CD4-positive, alpha-beta T cell treated with Interferon alpha-2 for 1 hour (primary cell): ENCODE results near the gene ZNF865.
"Not testable (repeated sequence)": the region's sequence is repeated elsewhere in the genome, so short reads cannot be mapped to it uniquely, and the experiment has no call there.

Source experiments
- DNase-seq, 2 donors: peaks; one replicate each; pipeline ENCODE4 v3.0.0-alpha.2; 2020 to 2022

Gene ZNF865

DNA sequence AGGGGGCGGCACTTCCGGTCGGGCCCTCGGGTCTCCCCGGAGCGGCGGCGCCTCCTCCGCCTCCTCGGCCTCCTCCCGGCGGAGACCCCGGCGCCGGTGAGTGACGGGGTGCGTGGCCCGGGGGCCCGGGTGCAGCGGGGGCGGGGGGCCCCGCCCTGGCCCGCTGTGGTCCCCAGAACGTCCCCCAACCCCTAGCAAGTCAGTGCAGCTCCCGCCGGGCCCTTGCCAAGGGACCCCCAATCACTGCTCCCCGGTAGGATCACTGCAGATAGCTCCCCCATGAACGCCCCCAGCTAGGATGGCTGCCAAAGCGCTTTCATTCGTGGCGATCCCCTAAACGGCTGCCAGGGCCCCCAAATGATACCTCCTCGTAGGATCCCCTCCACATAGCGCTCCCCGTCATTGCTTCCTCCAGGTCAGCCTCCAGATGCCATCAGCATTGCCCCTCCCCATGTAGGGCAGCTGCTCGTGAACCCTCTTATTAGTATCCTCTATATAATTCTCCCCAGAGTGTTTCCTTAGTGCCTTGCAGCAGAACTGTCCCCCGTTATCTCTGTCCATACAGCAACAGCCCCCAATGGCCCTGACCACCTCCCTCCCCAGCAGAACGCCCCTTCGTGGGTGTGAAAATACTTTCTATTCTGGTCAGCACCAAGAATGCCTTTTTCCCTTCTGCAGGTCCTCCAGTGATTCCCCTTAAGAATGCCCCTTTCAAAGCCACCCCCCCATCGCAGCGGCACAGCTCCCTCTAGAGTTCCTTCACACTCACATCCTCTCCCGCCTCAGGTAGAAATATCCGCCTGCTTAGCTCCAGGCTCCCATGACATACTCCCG, at the start of gene ZNF865:
Gene ZNF865, plus strand, starts transcription at position 11 of the 834 bp plus-strand sequence. CDS start 7,972 bp downstream, outside the sequence.
- DNase-seq, result peak; percentile 68 to 75

DNA sequence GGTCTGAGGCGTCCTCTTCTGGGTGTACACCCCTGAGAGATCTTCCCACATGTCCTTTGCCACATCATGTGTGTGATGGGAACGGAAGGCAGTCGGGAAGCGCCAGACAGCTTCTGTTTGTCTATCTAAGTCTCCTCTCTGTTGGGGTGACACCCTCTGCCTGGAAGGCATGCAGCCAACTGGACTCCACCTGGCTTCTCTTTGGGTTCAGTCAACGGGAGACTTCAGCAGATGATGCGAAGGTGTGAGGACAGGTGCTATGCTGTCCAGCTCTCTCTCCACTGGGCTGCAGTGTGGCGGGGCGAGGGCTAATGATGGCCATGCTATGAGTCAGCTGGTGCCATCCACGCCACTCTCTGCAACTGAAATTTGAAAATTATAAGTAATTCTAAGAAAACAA, 45.8 kb upstream of the ZNF865 start:
- no peak for DNase-seq

GRCh38 chr19:55563261-55563690, 42.2 kb upstream of the ZNF865 start:
- DNase-seq, result no peak

DNA sequence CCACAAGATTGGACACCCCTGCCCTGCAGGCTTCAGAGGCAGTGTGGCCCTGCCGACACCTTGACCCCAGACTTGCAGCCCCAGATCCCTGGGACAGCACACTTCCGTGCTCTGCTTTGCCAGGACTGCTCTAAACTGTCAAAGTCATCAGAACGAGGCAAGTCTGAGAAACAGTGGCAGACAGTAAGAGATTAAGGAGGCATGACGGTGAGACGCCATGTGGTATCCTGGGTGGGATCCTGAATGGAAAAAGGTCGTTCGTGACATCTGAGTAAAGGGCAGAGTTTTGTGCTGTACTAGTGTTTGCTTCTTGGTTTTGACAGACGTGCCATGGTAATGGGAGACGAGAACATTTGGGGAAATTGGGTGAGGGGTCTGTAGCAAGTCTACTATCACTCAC, 38.6 kb upstream of the ZNF865 start:
- DNase-seq, result no peak

DNA sequence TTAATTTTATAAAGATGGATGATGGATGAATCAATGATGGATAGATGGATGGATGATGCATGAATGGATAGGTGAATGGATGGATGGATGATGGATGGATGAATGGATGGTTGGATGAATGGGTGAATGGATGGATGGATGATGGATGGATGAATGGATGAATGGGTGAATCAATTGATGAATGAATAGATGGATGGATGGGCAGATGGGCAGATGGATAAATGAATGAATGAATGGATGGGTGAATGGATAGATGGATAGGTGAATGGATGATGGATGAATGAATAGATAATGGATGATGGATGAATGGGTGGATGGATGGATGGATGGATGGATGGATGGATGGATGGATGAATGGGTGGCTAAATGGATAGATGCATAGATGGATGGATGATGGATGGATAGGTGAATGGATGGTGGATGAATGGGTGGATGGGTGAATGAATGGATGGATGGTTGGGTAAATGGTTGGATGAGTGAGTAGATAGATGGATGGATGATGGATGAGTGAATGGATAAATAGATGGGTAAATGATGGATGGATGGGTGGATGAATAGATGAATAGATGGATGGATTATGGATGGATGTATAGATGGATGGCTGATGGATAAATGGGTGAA, 37.6 kb upstream of the ZNF865 start:
- no peak for DNase-seq

GRCh38 chr19:55569477-55569876, 36.0 kb upstream of the ZNF865 start:
- DNase-seq, result not testable (repeated sequence)

DNA sequence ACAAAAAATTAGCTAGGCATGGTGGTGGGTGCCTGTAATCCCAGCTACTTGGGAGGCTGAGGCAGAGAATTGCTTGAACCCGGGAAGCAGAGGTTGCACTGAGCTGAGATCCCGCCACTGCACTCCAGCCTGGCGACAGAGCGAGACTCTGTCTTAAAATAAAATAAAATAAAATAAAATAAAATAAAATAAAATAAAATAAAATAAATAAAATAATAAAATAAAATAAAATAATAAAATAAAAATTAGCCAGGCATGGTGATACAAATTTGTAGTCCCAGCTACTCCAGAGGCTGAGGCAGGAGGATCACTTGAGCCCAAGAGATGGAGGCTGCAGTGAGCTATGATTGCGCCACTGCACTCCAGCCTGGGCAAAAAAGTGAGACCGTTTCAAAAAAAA, 31.5 kb upstream of the ZNF865 start:
- not testable (repeated sequence) for DNase-seq

DNA sequence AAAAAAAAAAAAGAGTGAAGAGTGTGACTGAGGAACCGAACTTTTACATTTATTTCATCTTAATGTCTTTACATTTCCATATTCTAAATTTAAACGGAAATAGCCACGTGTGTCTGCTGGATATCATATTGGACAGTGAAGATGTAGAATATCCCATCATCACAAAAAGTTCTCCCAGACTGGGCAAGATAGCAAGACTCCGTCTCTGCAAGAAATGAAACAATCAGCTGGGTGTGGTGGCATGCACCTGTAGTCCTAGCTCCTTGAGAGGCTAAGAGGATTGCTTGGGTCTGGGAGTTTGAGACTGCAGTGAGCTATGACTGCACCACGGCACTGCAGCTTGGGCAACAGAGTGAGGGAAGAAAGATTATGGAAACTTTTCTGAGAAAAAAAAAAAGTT, 28.7 kb upstream of the ZNF865 start:
- no peak for DNase-seq

DNA sequence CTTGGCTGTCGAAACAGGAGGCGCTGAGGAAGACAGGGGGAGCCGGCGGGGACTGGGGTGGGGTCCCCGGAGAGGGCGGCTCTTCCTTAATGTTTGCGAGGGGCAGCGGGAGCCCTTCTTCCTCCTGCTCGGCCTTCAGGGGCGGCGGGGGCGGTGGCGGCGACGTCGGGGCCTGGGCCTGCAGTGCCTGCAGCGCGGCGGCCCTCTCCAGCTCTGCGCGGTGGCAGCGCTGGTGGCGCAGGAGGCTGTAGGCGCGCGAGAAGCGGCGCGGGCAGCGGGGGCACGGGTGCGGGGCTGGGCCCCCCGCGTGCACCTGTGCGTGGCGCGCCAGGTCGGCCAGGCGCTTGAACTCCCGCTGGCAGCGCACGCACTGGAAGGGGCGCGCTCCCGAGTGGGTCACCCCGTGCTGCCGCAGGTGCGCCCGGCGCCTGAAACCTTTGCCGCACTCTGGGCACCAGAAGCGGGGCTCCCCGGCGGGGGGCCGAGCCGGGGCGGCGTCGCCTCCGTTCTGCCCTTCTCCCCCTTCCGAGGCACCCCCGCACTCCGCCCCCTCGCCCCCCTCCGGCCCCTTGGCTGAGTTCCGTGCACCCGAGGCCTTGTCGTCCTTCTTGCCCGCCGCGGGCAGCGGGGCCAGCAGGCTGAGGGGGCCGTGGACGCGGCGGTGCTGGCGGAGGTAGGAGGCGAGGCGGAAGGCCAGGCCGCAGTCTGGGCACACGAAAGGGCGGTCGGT, 27.3 kb upstream of the ZNF865 start:
- no peak for DNase-seq

- no peak for DNase-seq
These were observed 26.4 kb upstream of the ZNF865 start for GRCh38 chr19:55578761-55579747.

DNA sequence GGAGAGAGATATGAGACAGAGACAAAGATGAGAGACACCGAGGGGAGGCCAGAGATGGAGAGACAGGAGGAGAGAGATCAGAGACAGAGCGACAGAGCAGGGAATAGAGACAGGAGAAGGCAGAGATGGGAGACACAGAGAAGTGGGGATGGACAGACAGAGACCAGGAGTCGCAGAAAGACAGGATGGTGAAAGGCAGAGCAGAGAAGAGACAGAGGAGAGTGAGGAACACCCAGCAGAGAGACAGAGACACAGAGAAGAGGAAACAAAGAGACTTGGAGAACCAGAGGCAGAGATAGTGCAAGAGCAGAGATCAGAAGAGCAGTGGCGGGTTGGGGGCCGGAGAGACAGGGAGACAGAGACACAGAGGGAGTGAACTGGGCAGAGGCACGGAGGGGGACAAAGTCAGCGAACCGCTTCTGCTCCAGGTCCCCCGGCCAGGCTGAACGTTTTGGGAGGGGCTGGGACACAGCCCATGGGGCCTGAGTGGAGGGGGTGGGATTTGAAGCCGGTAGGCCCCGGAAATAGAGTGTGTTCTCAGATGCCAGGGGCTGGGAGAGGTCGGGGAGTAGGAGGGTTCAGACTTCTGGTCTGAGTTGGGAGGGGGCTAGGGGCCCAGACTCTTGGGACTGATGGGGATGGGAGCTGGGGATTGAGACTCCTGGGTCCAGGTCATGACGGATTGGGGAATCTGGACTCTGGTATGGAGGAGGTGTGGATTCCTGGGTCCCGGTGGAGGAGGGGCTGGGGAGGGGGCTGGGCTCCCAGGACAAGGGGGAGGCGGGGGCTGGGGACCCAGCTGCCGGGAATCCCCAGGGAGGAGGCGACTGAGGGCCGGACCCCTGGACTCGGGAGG, 25.5 kb upstream of the ZNF865 start:
- no peak for DNase-seq

DNA sequence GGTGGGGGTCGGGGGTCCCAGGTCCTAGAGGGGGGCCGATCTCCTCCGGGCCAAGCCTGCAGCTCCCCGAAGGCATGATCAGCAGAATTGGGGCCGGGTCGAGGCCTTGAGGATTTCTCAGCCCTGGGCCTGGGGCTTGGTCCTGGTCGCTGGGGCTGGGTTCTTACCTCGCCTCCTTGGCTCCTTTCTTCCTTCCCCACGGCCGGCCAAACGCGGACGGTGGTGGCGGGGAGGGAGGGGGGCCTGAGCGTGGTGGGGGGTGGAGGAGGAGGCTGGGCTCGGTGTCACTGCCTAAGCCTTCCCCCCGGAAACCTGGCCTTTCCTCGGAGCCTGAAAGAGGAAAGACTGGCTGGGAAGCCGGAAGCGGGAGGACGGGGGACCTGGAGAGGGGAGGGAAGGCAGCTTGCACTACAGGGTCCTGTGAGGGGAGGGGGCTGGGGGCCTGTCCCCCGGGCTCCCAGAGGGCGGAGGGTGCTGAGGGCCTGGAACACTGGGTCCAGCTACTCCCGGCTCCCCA, 24.8 kb upstream of the ZNF865 start, which contains the start of gene ZNF579:
Gene ZNF579, minus strand, starts transcription at position 221 of the 517 bp plus-strand sequence. CDS start 1,209 bp downstream, outside the sequence.
- DNase-seq, result peak; percentile 71 to 82

- DNase-seq, result peak in 1 of 2 donors; percentile 28
These were observed 24.2 kb upstream of the ZNF865 start for GRCh38 chr19:55581145-55581822.

GRCh38 chr19:55581823-55582223, 23.6 kb upstream of the ZNF865 start:
- DNase-seq, result no peak

DNA sequence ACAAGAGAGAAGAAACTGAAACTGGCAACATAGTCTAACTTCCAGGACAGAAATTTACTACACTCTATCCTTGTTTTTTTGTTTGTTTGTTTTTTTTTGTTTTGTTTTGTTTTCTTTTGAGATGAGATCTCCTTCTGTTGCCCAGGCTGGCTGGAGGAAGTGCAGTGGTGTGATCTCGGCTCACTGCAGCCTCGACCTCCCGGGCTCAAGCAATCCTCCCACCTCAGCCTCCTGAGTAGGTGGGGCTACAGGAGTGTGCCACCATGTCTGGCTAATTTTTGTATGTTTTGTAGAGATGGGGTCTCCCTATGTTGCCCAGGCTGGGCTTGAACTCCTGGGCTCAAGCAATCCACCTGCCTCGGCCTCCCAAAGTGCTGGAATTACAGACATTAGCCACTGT, 23.2 kb upstream of the ZNF865 start:
- not testable (repeated sequence) for DNase-seq

GRCh38 chr19:55583897-55584296, 21.6 kb upstream of the ZNF865 start:
- not testable (repeated sequence) for DNase-seq

DNA sequence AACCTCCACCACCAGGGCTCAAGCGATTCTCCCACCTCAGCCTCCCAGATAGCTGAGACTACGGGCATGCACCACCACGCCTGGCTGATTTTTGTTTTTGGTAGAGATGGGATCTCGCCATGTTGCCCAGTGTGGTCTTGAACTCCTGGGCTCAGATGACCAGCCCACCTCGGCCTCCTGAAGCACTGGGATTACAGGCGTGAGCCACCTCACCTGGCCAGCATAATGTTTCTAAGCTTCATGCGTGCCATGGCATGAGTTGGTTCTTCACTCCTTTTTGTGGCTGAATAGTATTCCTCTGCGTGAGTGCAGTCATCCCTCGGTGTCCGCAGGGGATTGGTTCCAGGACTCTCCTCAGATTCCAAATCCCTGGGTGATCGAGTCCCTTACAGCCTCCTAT, 20.6 kb upstream of the ZNF865 start:
- DNase-seq, result no peak

- peak; percentile 36 to 43 for DNase-seq
These were observed 19.6 kb upstream of the ZNF865 start for GRCh38 chr19:55585658-55586339.

DNA sequence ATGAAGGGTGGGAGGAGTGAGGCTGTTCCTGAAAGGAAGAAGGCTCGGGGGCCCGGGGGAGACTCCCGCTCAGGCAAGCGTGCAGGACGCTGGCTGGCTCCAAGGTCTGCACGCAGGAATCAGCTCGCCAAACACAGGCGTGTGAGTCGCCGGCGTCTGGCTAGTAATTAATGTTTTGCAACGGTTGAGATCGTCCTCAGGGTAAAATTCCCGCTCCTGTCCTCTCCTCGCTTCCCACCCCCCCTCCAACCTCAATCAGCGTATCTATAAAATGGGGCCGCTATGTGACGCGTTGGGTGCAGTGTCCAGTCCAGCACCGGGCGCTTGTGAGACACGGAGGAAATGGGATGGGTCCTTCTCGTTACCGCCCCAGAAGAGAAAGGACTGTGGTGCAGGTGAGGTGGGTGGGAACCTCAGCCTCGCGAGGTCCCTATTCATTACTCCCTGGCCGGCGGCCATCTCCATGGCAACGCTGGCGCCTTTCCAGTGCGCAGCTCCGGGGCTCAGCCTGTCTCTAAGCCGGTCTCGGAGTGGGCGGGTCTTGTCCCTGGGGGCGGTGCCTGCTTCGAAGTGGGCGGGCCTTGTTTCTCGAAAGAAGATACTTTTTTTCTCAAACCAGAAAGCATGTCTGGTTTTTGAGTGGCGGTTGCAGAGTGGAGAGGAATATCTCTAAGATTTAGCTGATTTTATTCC, 18.3 kb upstream of the ZNF865 start:
- peak; percentile 93 to 95 for DNase-seq
